HepG2 (cell line): ENCODE measurements around the gene HOXA4. TPM values are rescaled to one million over a fixed set of nuclear protein-coding genes. Genes with fewer than 3 reads are reported as not detected.

ENCODE experiments used
- ATAC-seq: fragments of 200-7000 bp; cut with Tn5 transposase; 3 replicates; pipeline ENCODE4 v1.9.1; 2020; ENCODE audit warnings: mild to moderate bottlenecking, moderate library complexity
- BruUV-seq: library from RNA; stranded (reverse); fragments of 400-500 nt; replicated peaks from 2 replicates; lab custom pipeline; 2021; lab: Mats Ljungman, UMichigan
- CTCF ChIA-PET: fragments of 300-600 bp; formaldehyde crosslinking; extraction: SDS; loops from one replicate; lab custom pipeline; 2021; ENCODE audit warnings: low total read pairs, inconsistent platforms, low intra/inter-chr PET ratio; lab: Yijun Ruan, JAX
- POLR2A ChIA-PET: fragments of 350-600 bp; sonication (Branson Sonifier 250); formaldehyde crosslinking; loops from one replicate; lab custom pipeline; 2020; ENCODE audit warnings: antibody characterized with exemption, inconsistent platforms; lab: Yijun Ruan, JAX
- DNase-seq: peaks from one replicate; pipeline ENCODE4 v3.0.0-alpha.2; 2015; ENCODE audit warnings: low spot score
- FAIRE-seq: peaks from 3 replicates; lab custom pipeline; 2011; peaks lifted over from hg19 to GRCh38; lab: Jason Lieb, UNC
- H2AFZ ChIP-seq: one replicate; pipeline ENCODE4 v1.6.1; 2011; ENCODE audit warnings: low read length, inconsistent platforms
- H3K27ac ChIP-seq: fragments of 300-600 bp; 3 replicates; pipeline ENCODE4 v1.8.0; 2011; ENCODE audit warnings: mixed run types, mild to moderate bottlenecking, mixed read lengths, low read length, inconsistent platforms; ENCODE audit not compliant: insufficient read depth; ENCODE audit errors: extremely low read length
- H3K27me3 ChIP-seq, 2 experiments: fragments of 200-600 bp in 1 of 2; 2 replicates in 1 of 2; 3 replicates in 1 of 2; pipeline versions ENCODE4 v1.6.0 to v1.8.0; 2011; ENCODE audit warnings: low read length in 2 of 2, mild to moderate bottlenecking in 2 of 2, moderate library complexity in 2 of 2, inconsistent platforms in 1 of 2; ENCODE audit not compliant: insufficient read depth in 2 of 2, control insufficient read depth in 1 of 2
- H3K36me3 ChIP-seq, 2 experiments: fragments of 200-600 bp in 1 of 2; replicated peaks in 1 of 2; 2 replicates in 1 of 2; 3 replicates in 1 of 2; pipeline versions ENCODE4 v1.5.1 to v1.8.0; 2011; ENCODE audit warnings: low read length in 2 of 2, inconsistent platforms in 1 of 2; ENCODE audit not compliant: insufficient read depth in 2 of 2, control insufficient read depth in 1 of 2
- H3K4me1 ChIP-seq: 2 replicates; pipeline ENCODE4 v1.5.1; 2012; ENCODE audit warnings: low read length, inconsistent platforms; ENCODE audit not compliant: insufficient read depth
- H3K4me2 ChIP-seq: 2 replicates; pipeline ENCODE4 v1.6.0; 2011; ENCODE audit warnings: low read depth, low read length, inconsistent platforms
- H3K4me3 ChIP-seq, 3 experiments: fragments of 200-600 bp in 1 of 3; sonication (generic), shearing (Covaris generic) in 1 of 3; replicated peaks in 1 of 3; 2 replicates each; pipeline ENCODE4 v1.5.1; 2011 to 2016; ENCODE audit warnings: low read length in 3 of 3, inconsistent platforms in 2 of 3, low read depth in 2 of 3, mild to moderate bottlenecking in 2 of 3, control low read depth in 1 of 3, mixed read lengths in 1 of 3; ENCODE audit not compliant: insufficient read depth in 1 of 3
- H3K79me2 ChIP-seq: one replicate; pipeline ENCODE4 v1.6.1; 2011; ENCODE audit warnings: low read length, inconsistent platforms; ENCODE audit not compliant: insufficient read depth
- H3K9ac ChIP-seq: 2 replicates; pipeline ENCODE4 v1.6.0; 2011; ENCODE audit warnings: mild to moderate bottlenecking, low read depth, low read length, inconsistent platforms; ENCODE audit not compliant: insufficient read depth
- H3K9me3 ChIP-seq: 2 replicates; pipeline ENCODE4 v1.5.1; 2012; ENCODE audit warnings: mild to moderate bottlenecking, low read length
- H4K20me1 ChIP-seq: 2 replicates; pipeline ENCODE4 v1.6.0; 2011; ENCODE audit warnings: inconsistent platforms, mild to moderate bottlenecking, low read length, moderate library complexity; ENCODE audit not compliant: insufficient read depth
- KDM5B ChIP-seq: sonication (generic); formaldehyde crosslinking; IDR thresholded peaks from 2 replicates; pipeline ENCODE4 v1.4.0; 2020; ENCODE audit warnings: missing genetic modification reagents, mild to moderate bottlenecking, borderline replicate concordance
- NCOA2 ChIP-seq: sonication (generic); formaldehyde crosslinking; IDR thresholded peaks from 2 replicates; pipeline ENCODE4 v1.8.0; 2022; ENCODE audit warnings: inconsistent platforms
- NFE2 ChIP-seq: sonication (generic); formaldehyde crosslinking; IDR thresholded peaks from 2 replicates; pipeline ENCODE4 v1.4.0; 2020; ENCODE audit warnings: missing genetic modification reagents
- NFKB2 ChIP-seq: sonication (generic); formaldehyde crosslinking; IDR thresholded peaks from 2 replicates; pipeline ENCODE4 v1.4.0; 2020; ENCODE audit warnings: missing genetic modification reagents, borderline replicate concordance
- PLRG1 ChIP-seq: fragments of 450-650 bp; conservative IDR thresholded peaks from 2 replicates; pipeline ENCODE4 v1.6.1; 2016
- RNF2 ChIP-seq: fragments of 450-650 bp; conservative IDR thresholded peaks from 2 replicates; pipeline ENCODE4 v1.6.1; 2016; ENCODE audit warnings: low read depth
- SMARCC2 ChIP-seq: fragments of 450-650 bp; IDR thresholded peaks from 2 replicates; pipeline ENCODE4 v1.6.1; 2017; ENCODE audit warnings: antibody characterized with exemption, mild to moderate bottlenecking
- SRSF1 ChIP-seq: fragments of 200-400 bp; formaldehyde crosslinking; optimal IDR thresholded peaks from 2 replicates; pipeline ENCODE3; 2017; ENCODE audit warnings: mild to moderate bottlenecking, low read depth, low read length, moderate library complexity
- TEAD3 ChIP-seq: optimal IDR thresholded peaks from 2 replicates; pipeline ENCODE3; 2016; ENCODE audit warnings: borderline replicate concordance
- XRCC5 ChIP-seq: fragments of 200-400 bp; formaldehyde crosslinking; optimal IDR thresholded peaks from 2 replicates; pipeline ENCODE3; 2017; ENCODE audit warnings: mild to moderate bottlenecking, low read length
- ZFY ChIP-seq: sonication (generic); formaldehyde crosslinking; IDR thresholded peaks from 2 replicates; pipeline ENCODE4 v1.4.0; 2020; ENCODE audit warnings: missing genetic modification reagents
- ZNF256 ChIP-seq: sonication (generic); formaldehyde crosslinking; conservative IDR thresholded peaks from 2 replicates; pipeline ENCODE4 v1.4.0; 2020; ENCODE audit warnings: missing genetic modification reagents
- ZNF605 ChIP-seq: sonication (generic); formaldehyde crosslinking; IDR thresholded peaks from 2 replicates; pipeline ENCODE4 v1.8.0; 2022; ENCODE audit warnings: mild to moderate bottlenecking, missing genetic modification reagents
- WGBS: methylation state at CpG from one replicate; pipeline ENCODE4 v1.1.6; 2017; ENCODE audit warnings: low lambda C conversion rate; 5-methylcytosine and 5-hydroxymethylcytosine counted together
- in situ Hi-C: cut with HindIII; loops from 2 replicates; pipeline ENCODE4 v1.10.0; 2017; ENCODE audit warnings: low pct_unique_long_range_greater_than_20kb; ENCODE audit not compliant: extremely low pct_ligation_motif_present
- intact Hi-C: fragments of 100-400 bp; cut with micrococcal nuclease; formaldehyde crosslinking; loops from one replicate; pipeline ENCODE4 v1.10.0; 2022; ENCODE audit not compliant: unreplicated experiment
- polyA plus RNA-seq, 8 experiments: library from polyadenylated mRNA; depleted of rRNA in 3 of 8; stranded (reverse) in 7 of 8; unstranded in 1 of 8; fragments of >200 nt; fragmentation: Illumina TruSeq in 4 of 8; extraction: Trizol in 4 of 8; gene quantifications; 2 replicates each; pipeline versions ENCODE4 v1.2.1 to v1.2.3, GENCODE V29; 2011 to 2016; ENCODE audit warnings: low read depth in 4 of 8, missing spikeins in 1 of 8, mixed read lengths in 1 of 8; ENCODE audit not compliant: insufficient read depth in 1 of 8
- total RNA-seq, 5 experiments: library from RNA; depleted of rRNA; stranded (reverse); fragments of >200 nt; fragmentation: Illumina TruSeq; extraction: Trizol; gene quantifications; 2 replicates each; pipeline ENCODE4 v1.2.3, GENCODE V29; 2016; ENCODE audit warnings: low read depth in 1 of 5
- TF ChIP-seq, protein P1 (sequence below): sonication (generic); formaldehyde crosslinking; IDR thresholded peaks from 2 replicates; pipeline ENCODE4 v1.5.1; 2020; ENCODE audit warnings: mild to moderate bottlenecking, missing genetic modification reagents, moderate library complexity
- TF ChIP-seq, protein P2 (sequence below): sonication (generic); formaldehyde crosslinking; IDR thresholded peaks from 2 replicates; pipeline ENCODE4 v1.4.0; 2020; ENCODE audit warnings: missing genetic modification reagents, borderline replicate concordance
- TF ChIP-seq, protein P3 (sequence below): sonication (generic); formaldehyde crosslinking; IDR thresholded peaks from 2 replicates; pipeline ENCODE4 v1.5.1; 2020; ENCODE audit warnings: mild to moderate bottlenecking, missing genetic modification reagents, moderate library complexity

The HOXA4 gene
- total and polyA plus RNA-seq, 2 of the 13 experiments (the other 11 are each of a cell fraction or from before 2014, with no cell fraction given): 2.4 to 5.4 TPM

DNA sequence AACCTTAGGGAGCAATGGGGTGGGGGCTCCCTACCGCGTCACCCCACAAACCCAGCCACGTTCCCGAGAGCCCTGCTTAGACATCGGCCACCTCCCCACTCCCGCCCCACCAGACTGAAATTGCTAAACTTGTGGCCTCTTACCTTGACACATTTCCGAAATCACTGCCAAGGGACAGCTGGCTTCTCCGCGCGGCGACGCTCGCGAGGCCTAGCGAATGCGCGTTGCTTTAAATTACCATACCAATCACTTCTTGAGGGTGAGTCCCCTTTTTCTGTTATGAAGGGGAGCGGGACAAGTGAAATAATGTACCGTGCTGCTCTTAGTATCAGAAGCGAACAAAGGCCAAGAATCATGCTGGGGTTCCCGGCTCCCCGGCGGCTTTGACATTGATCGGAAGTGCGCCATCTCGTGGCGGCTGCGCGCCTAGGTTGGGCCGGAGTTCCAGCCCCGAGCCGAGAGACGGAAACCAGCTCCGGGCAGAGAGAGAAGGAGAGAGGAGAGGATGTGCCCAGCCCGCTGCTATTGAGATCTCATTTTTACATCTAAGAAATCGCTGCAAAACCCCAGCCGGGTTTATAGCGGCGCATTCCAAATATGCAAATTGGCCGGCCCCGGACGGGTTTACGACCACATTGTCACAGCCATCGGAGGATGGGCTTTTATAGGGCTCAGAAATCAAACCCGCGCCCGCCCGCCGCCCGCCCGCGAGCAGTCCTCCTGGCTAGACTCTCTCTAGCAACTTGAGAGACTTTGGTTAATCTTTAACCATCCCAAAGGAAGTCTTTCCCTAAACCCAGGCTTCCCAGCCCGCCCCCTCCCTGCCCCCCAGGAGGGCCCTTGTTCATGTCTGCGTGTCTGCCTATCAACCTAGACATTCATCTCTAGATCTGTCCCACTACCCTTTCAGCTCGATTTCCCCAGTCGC lies 49.2 kb upstream of the HOXA4 start:
- Histone ChIP-seq H3K27ac (no peak overlapping the region), H3K4me1 (peaks cover 34% of the 10 kb centered on the region), H3K27me3 (peaks cover 15 to 87% of the 10 kb centered on the region in 2 experiments), H3K9me3 (no peaks in the 10 kb centered on the region), H3K9ac (peak overlapping the region; percentile 17; the same call in 1 of the 2 replicates), H3K79me2 (no peaks in the 10 kb centered on the region), H3K4me3 (peak overlapping the region in 2 of 3 experiments; percentile 40 to 62; a peak in 4 of 6 replicates), H3K36me3 (no peaks in the 10 kb centered on the region), H2AFZ (no peak overlapping the region), H4K20me1 (peaks cover 2% of the 10 kb centered on the region; the same call in 1 of the 2 replicates), H3K4me2 (peak overlapping the region; percentile 83)
- ChIA-PET CTCF (no interaction called here), POLR2A (no interaction called here)
- ATAC-seq (peak; percentile 79), FAIRE-seq (no peak), DNase-seq (peak; percentile 41)
- no TSS peak for BruUV-seq
- in situ Hi-C loops: no loop called here
- 14% methylated on average over 41 of the region's 56 CpGs for WGBS
- intact Hi-C loops: no loop called here
- TF ChIP-seq ZNF256 (CRISPR knock-in tag) (no peak), NFKB2 (peak; percentile 46; the same call in 1 of the 2 replicates), PLRG1 (no peak), TEAD3 (CRISPR knock-in tag) (peak; percentile 20), KDM5B (CRISPR knock-in tag) (peak; percentile 50; the same call in 1 of the 2 replicates), XRCC5 (peak; percentile 62), ZNF605 (CRISPR knock-in tag) (0 out of 2 replicates have a peak, but pooled peaks have one; percentile 15), NFE2 (no peak), SRSF1 (no peak), ZFY (CRISPR knock-in tag) (peak; percentile 27; the same call in 1 of the 2 replicates), SMARCC2 (no peak), RNF2 (peak; percentile 78), NCOA2 (CRISPR knock-in tag) (no peak)
- TF ChIP-seq, protein P1, sequence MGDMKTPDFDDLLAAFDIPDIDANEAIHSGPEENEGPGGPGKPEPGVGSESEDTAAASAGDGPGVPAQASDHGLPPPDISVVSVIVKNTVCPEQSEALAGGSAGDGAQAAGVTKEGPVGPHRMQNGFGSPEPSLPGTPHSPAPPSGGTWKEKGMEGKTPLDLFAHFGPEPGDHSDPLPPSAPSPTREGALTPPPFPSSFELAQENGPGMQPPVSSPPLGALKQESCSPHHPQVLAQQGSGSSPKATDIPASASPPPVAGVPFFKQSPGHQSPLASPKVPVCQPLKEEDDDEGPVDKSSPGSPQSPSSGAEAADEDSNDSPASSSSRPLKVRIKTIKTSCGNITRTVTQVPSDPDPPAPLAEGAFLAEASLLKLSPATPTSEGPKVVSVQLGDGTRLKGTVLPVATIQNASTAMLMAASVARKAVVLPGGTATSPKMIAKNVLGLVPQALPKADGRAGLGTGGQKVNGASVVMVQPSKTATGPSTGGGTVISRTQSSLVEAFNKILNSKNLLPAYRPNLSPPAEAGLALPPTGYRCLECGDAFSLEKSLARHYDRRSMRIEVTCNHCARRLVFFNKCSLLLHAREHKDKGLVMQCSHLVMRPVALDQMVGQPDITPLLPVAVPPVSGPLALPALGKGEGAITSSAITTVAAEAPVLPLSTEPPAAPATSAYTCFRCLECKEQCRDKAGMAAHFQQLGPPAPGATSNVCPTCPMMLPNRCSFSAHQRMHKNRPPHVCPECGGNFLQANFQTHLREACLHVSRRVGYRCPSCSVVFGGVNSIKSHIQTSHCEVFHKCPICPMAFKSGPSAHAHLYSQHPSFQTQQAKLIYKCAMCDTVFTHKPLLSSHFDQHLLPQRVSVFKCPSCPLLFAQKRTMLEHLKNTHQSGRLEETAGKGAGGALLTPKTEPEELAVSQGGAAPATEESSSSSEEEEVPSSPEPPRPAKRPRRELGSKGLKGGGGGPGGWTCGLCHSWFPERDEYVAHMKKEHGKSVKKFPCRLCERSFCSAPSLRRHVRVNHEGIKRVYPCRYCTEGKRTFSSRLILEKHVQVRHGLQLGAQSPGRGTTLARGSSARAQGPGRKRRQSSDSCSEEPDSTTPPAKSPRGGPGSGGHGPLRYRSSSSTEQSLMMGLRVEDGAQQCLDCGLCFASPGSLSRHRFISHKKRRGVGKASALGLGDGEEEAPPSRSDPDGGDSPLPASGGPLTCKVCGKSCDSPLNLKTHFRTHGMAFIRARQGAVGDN (CRISPR knock-in tag): peak; percentile 57
- TF ChIP-seq, protein P2, sequence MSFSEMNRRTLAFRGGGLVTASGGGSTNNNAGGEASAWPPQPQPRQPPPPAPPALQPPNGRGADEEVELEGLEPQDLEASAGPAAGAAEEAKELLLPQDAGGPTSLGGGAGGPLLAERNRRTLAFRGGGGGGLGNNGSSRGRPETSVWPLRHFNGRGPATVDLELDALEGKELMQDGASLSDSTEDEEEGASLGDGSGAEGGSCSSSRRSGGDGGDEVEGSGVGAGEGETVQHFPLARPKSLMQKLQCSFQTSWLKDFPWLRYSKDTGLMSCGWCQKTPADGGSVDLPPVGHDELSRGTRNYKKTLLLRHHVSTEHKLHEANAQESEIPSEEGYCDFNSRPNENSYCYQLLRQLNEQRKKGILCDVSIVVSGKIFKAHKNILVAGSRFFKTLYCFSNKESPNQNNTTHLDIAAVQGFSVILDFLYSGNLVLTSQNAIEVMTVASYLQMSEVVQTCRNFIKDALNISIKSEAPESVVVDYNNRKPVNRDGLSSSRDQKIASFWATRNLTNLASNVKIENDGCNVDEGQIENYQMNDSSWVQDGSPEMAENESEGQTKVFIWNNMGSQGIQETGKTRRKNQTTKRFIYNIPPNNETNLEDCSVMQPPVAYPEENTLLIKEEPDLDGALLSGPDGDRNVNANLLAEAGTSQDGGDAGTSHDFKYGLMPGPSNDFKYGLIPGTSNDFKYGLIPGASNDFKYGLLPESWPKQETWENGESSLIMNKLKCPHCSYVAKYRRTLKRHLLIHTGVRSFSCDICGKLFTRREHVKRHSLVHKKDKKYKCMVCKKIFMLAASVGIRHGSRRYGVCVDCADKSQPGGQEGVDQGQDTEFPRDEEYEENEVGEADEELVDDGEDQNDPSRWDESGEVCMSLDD (CRISPR knock-in tag): 0 out of 2 replicates have a peak, but pooled peaks have one; percentile 44
- TF ChIP-seq, protein P3, sequence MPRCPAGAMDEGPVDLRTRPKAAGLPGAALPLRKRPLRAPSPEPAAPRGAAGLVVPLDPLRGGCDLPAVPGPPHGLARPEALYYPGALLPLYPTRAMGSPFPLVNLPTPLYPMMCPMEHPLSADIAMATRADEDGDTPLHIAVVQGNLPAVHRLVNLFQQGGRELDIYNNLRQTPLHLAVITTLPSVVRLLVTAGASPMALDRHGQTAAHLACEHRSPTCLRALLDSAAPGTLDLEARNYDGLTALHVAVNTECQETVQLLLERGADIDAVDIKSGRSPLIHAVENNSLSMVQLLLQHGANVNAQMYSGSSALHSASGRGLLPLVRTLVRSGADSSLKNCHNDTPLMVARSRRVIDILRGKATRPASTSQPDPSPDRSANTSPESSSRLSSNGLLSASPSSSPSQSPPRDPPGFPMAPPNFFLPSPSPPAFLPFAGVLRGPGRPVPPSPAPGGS (CRISPR knock-in tag): no peak
